OCI-LY7 (cell line): ENCODE results near the gene FSIP1. TPM values are rescaled to one million over a fixed set of nuclear protein-coding genes. Genes with fewer than 3 reads are reported as not detected.

Experiments
- BruUV-seq: library from RNA; stranded (reverse); fragments of 400-500 nt; replicated peaks from 2 replicates; lab custom pipeline; 2021; lab: Mats Ljungman, UMichigan
- CTCF ChIA-PET: fragments of 300-600 bp; sonication (Branson Sonifier 250); formaldehyde crosslinking; loops from one replicate; lab custom pipeline; 2022; ENCODE audit warnings: antibody characterized with exemption; ENCODE audit not compliant: unreplicated experiment; lab: Charles Lee
- POLR2A ChIA-PET: fragments of 300-600 bp; sonication (Branson Sonifier 250); formaldehyde crosslinking; loops from one replicate; lab custom pipeline; 2022; ENCODE audit warnings: antibody characterized with exemption; lab: Charles Lee
- DNase-seq: peaks from one replicate; pipeline ENCODE4 v3.0.0-alpha.2; 2015; ENCODE audit warnings: low spot score
- H2AFZ ChIP-seq: fragments of 200-600 bp; sonication (generic), shearing (Covaris generic); 2 replicates; pipeline ENCODE4 v1.6.1; 2014; ENCODE audit warnings: mild to moderate bottlenecking, antibody characterized with exemption, low read length, moderate library complexity
- H3K27ac ChIP-seq: fragments of 200-600 bp; sonication (generic); 2 replicates; pipeline ENCODE4 v1.5.1; 2014; ENCODE audit warnings: mixed run types, low read depth, mild to moderate bottlenecking, moderate library complexity, low read length, inconsistent platforms; ENCODE audit not compliant: poor library complexity, severe bottlenecking
- H3K36me3 ChIP-seq: fragments of 200-600 bp; sonication (generic); 2 replicates; pipeline ENCODE4 v1.6.1; 2014; ENCODE audit warnings: mild to moderate bottlenecking, antibody characterized with exemption, low read length, moderate library complexity, mixed read lengths; ENCODE audit not compliant: insufficient read depth
- H3K4me1 ChIP-seq: fragments of 200-600 bp; sonication (generic); 2 replicates; pipeline ENCODE4 v1.5.1; 2014; ENCODE audit warnings: mild to moderate bottlenecking, low read length; ENCODE audit not compliant: insufficient read depth, poor library complexity, severe bottlenecking
- H3K4me2 ChIP-seq: fragments of 200-600 bp; sonication (generic); 2 replicates; pipeline ENCODE4 v1.6.1; 2014; ENCODE audit warnings: mild to moderate bottlenecking, low read length
- H3K4me3 ChIP-seq: fragments of 200-600 bp; sonication (generic); 2 replicates; pipeline ENCODE4 v1.5.1; 2014; ENCODE audit warnings: mild to moderate bottlenecking, low read depth, low read length; ENCODE audit not compliant: poor library complexity, severe bottlenecking
- H3K79me2 ChIP-seq: fragments of 200-600 bp; sonication (generic); 2 replicates; pipeline ENCODE4 v1.6.1; 2016; ENCODE audit warnings: low read depth, mild to moderate bottlenecking, low read length, moderate library complexity, mixed read lengths; ENCODE audit not compliant: insufficient read depth
- H3K9me2 ChIP-seq: fragments of 200-600 bp; sonication (generic); 2 replicates; pipeline ENCODE4 v1.6.1; 2016; ENCODE audit warnings: mild to moderate bottlenecking, low read length, mixed read lengths; ENCODE audit not compliant: insufficient read depth
- H3K9me3 ChIP-seq: fragments of 200-600 bp; sonication (generic); 2 replicates; pipeline ENCODE4 v1.6.1; 2014; ENCODE audit warnings: mild to moderate bottlenecking, mixed run types, low read length, mixed read lengths
- H4K20me1 ChIP-seq: fragments of 200-600 bp; sonication (generic); 2 replicates; pipeline ENCODE4 v1.6.1; 2014; ENCODE audit warnings: mild to moderate bottlenecking, antibody characterized with exemption, low read length, moderate library complexity, mixed read lengths; ENCODE audit not compliant: insufficient read depth
- CTCF ChIP-seq: fragments of 200-600 bp; sonication (generic); conservative IDR thresholded peaks from 2 replicates; pipeline ENCODE4 v1.5.1; 2014; ENCODE audit warnings: mild to moderate bottlenecking, antibody characterized with exemption, low read length, moderate library complexity, mixed read lengths
- EZH2phosphoT487 ChIP-seq: fragments of 200-600 bp; sonication (generic); IDR thresholded peaks from 2 replicates; pipeline ENCODE4 v1.6.1; 2018; ENCODE audit warnings: low read depth, borderline replicate concordance, mild to moderate bottlenecking, mixed run types, antibody characterized with exemption, low read length, moderate library complexity, mixed read lengths
- intact Hi-C: fragments of 100-400 bp; cut with micrococcal nuclease; formaldehyde crosslinking; loops from one replicate; pipeline ENCODE4 v1.10.0; 2022; ENCODE audit not compliant: unreplicated experiment
- total RNA-seq, 2 experiments: library from RNA; depleted of rRNA in 1 of 2; stranded (reverse); fragments of >200 nt in 1 of 2; shearing (Covaris generic) in 1 of 2; gene quantifications; 2 replicates each; pipeline ENCODE4 v1.2.3, GENCODE V29; 2014 to 2022

FSIP1 gene
- total RNA-seq, 2 experiments from 2014 or later, result 0.28 to 0.65 TPM

DNA sequence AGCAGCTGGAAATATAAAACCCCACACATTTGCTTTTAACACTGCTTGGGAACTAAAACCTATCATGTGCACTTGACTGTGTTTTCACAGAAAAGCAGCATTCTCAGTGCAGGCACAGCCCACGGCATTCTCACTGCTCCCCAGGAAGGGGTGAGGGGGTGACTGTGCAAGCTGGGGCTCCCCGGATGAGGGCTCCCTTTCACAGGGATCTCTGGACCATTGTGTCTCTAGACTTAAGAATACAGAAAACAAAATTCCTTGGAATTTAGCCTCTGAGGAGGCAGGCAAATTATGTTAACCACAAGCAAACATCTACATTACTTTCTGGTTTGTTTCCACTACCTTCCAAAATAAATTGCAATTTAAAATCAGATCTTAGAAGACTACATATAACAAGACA, 100.3 kb downstream of the FSIP1 start:
- DNase-seq, result no peak
- Histone ChIP-seq H3K4me3 (no peak overlapping the region), H3K79me2 (no peaks in the 10 kb centered on the region), H3K4me2 (no peak overlapping the region), H4K20me1 (no peaks in the 10 kb centered on the region), H3K9me3 (no peaks in the 10 kb centered on the region), H3K4me1 (no peaks in the 10 kb centered on the region), H3K27ac (no peak overlapping the region), H3K9me2 (no peaks in the 10 kb centered on the region), H3K36me3 (no peaks in the 10 kb centered on the region), H2AFZ (no peak overlapping the region)
- ChIA-PET CTCF (no interaction called here), POLR2A (no interaction called here)
- intact Hi-C loops, result no loop called here
- no peak for TF ChIP-seq EZH2phosphoT487
- no peak for TF ChIP-seq CTCF
- no TSS peak for BruUV-seq

DNA sequence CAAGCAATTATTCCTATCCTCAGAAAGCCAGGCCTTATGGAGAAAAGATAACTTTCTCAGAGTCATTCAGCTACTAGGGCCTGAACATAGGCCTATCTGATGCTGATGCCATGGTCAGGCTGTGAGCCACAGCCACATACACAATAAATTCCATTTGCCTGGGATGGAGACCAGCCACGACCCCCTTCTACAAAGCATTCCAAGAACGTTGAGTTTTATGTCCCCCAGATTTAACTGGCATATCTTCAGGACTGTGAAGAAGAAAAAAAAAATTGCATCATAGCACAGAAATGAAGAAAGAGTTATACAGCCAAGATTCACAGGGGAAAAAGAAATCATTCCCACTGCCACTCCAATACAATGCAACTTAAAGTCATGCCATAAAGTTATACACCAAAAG, 101.8 kb downstream of the FSIP1 start:
- no peak for TF ChIP-seq EZH2phosphoT487
- TF ChIP-seq CTCF, result no peak
- Histone ChIP-seq H3K27ac (no peak overlapping the region), H3K4me3 (no peak overlapping the region), H4K20me1 (no peaks in the 10 kb centered on the region), H3K9me2 (no peaks in the 10 kb centered on the region), H2AFZ (no peak overlapping the region), H3K79me2 (no peaks in the 10 kb centered on the region), H3K9me3 (no peaks in the 10 kb centered on the region), H3K4me1 (no peaks in the 10 kb centered on the region), H3K4me2 (no peak overlapping the region), H3K36me3 (no peaks in the 10 kb centered on the region)
- BruUV-seq, result no TSS peak
- intact Hi-C loops, result no loop called here
- no peak for DNase-seq
- ChIA-PET CTCF (no interaction called here), POLR2A (interaction anchor here (0.8 kb wide), 1 partner anchor 271 kb away, joined by 3 read pairs; no protein-coding TSS in a partner anchor)

DNA sequence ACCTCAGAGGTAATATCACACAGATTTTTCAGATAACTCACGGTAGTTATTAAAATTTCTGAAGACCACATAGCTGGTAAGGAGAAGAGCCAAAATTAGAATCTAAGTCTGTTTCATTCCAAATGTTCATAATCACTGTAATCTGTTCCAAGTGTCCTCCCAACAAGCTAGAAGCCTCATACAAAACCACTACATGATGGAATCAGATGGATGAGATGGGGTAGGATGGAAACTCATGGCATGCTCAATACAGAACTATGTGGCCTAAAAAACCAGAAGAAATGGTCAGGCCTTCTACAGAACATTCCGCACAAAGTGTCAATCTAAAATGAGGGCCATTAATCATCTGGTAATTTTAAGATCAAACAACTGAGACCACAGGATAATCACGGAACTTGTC, 110.0 kb downstream of the FSIP1 start:
- no peak overlapping the region for H3K4me3 ChIP-seq
- no peak overlapping the region for H3K27ac ChIP-seq
- TF ChIP-seq CTCF (no peak), EZH2phosphoT487 (no peak)
- no peak overlapping the region for H3K4me2 ChIP-seq
- no peaks in the 10 kb centered on the region for H4K20me1 ChIP-seq
- intact Hi-C loops, result no loop called here
- ChIA-PET CTCF (no interaction called here), POLR2A (no interaction called here)
- H2AFZ ChIP-seq, result no peak overlapping the region
- H3K79me2 ChIP-seq, result no peaks in the 10 kb centered on the region
- BruUV-seq, result no TSS peak
- no peaks in the 10 kb centered on the region for H3K36me3 ChIP-seq
- H3K4me1 ChIP-seq, result no peaks in the 10 kb centered on the region
- no peak for DNase-seq
- H3K9me2 ChIP-seq, result no peaks in the 10 kb centered on the region
- H3K9me3 ChIP-seq, result no peaks in the 10 kb centered on the region
